Stimulated activated CD8-positive, alpha-beta memory T cell treated with anti-CD3 and anti-CD28 coated beads, Interleukin-12 subunit alpha, Interleukin-12 subunit beta, amount 100 ng/mL, for 4 hours (primary cell): ENCODE data around the gene HSPA8.
"Not testable (repeated sequence)": the region's sequence is repeated elsewhere in the genome, so short reads cannot be mapped to it uniquely, and the experiment has no call there.

Experiments
- DNase-seq: peaks from one replicate; pipeline ENCODE4 v3.0.0-alpha.2; 2020; ENCODE audit warnings: low read depth

Gene HSPA8

DNA sequence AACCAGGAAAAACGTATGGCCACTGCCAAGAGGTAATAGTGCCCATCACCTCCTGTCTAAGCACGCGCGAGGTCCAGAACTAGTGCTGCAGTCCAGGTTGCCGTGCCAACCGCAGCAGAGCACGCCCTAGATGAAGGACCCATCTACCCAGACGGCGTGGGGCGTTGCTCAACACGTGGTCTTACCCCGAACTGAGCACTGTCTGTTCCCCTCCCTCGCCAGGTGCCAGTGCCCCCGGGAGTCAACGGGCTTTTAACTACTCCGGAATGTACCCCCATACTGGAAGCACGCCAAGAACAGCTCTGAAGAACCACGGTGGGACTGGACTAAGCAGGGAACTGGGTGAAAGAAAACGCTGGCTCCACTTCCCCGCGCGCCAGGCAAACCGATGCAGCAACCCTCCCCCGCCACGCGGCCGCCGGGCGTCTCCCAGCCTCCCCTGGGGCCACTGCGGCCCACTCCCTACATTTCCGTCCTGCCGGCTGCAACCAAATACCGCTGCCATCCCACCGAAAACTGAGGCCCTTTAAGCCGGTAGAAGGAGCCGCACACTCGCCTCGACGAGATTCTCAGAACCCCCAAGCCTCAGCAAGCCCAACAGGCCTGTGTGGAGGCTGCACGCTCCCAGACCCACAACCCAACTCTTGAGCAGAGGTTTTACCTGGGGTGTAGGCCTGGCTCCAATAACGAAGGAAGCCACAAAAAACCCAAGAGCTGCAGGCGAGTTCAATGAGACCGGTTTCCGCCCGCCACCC lies at the start of gene HSPA8:
HSPA8 (minus strand) TSS at position 734 of the 755 bp plus-strand sequence. CDS start 812 bp downstream, outside the sequence.
- DNase-seq: peak; percentile 46

- no peak for DNase-seq
Observed at GRCh38 chr11:123111465-123111864, 49.5 kb upstream of the HSPA8 start.

DNA sequence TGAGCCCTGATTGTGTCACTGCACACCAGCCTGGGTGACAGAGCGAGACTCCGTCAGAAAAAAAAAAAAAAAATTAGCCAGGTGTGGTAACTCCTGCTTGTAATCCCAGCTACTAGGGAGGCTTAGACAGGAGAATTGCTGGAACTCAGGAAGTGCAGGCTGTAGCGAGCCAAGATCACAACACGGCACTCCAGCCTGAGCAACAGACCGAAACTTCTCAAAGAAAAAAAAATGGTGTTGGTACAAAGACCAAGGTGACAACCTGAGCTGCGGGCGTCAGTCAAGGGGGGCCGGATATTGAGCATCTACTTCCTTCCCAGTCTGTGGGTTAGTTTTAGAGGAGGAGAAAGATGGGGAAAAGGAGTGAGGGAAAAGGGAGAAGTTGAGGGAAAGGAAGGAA lies 48.5 kb upstream of the HSPA8 start:
- no peak for DNase-seq

- DNase-seq: no peak
Observed at GRCh38 chr11:123107945-123108495, 46.1 kb upstream of the HSPA8 start.

GRCh38 chr11:123104697-123105096 lies 42.8 kb upstream of the HSPA8 start:
- DNase-seq: no peak

GRCh38 chr11:123103326-123103980 lies 41.5 kb upstream of the HSPA8 start:
- DNase-seq: no peak

GRCh38 chr11:123100379-123101085 lies 38.6 kb upstream of the HSPA8 start:
- no peak for DNase-seq

GRCh38 chr11:123098990-123099389 lies 37.1 kb upstream of the HSPA8 start:
- no peak for DNase-seq

- DNase-seq: no peak
Observed at GRCh38 chr11:123093739-123094138, 31.8 kb upstream of the HSPA8 start.

DNA sequence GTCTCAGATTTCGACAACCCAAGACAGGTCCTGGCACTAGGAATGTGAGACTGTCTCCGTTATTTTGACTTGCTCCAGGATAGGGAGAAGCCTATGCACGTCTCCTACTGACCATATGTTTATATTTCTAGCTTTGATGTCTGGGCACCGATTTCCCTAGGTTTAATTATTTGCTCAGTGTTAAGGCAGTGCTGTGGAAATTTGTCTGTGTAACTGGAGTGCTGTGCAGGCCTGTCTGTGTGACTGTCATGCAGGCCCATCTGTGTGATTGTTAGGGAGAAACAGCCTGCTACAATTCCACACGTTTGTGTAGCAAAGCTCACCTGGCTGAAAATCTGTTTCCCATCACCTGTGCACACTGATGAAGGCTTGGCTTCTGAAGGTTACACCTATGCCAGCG lies 29.6 kb upstream of the HSPA8 start:
- no peak for DNase-seq

GRCh38 chr11:123090168-123090567 lies 28.2 kb upstream of the HSPA8 start:
- not testable (repeated sequence) for DNase-seq

GRCh38 chr11:123088896-123089295 lies 27.0 kb upstream of the HSPA8 start:
- not testable (repeated sequence) for DNase-seq

- DNase-seq: not testable (repeated sequence)
Observed at GRCh38 chr11:123087657-123088056, 25.7 kb upstream of the HSPA8 start.

DNA sequence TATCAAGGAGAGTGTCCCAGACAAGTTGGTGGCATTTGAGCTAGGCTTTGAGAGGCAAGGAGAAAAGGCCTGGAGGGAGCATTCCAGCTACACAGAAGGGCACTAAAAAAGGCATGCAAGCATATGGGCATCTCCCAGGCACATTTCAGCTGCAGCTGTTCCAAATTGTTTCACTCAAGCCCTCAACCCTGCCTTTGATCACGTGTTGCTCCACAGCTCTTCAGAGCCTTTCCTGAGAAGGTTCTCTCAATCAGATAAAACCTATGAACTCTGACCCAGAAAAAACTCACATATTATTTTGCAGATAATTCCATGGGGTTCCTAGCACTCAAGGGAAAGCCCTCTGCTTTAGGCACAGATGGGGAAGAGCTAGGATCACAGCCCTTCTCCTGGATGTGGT lies 24.4 kb upstream of the HSPA8 start:
- no peak for DNase-seq

DNA sequence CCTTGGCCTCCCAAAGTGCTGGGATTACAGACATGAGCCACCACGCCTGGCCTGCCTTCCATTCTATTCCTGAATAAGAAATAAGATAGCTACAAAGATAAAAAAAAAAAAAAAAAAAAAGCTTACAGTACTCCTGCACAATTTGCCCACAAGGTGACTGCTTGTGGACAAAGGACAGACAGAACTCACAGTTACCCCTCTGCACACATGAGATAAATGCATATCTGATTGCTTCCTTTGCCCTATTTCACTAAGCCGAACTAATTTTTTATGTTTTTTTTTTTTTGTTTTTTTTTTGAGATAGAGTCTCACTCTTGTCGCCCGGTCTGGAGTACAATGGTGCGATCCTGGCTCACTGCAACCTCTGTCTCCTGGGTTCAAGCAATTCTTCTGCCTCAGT lies 23.6 kb upstream of the HSPA8 start:
- no peak for DNase-seq

GRCh38 chr11:123084454-123084853 lies 22.5 kb upstream of the HSPA8 start:
- DNase-seq: no peak

DNA sequence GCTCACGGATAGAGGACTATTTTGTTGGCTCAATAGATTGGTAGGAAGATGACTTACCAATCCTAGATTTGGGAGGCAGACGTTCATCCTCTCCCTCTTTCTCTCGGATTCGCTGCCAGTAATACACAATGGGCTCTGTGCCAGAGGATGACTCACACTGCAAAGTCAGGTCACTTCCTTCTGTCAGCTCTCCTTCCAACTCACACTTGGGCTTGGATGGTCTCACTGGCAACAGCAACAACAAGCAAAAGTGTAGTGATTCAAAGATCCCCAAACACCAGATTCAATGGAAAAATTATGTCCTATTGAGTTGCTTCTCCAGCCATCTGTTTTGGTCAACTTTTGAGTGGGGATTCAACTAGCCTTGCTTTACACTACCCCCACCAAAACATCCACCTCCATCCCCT lies 21.7 kb upstream of the HSPA8 start:
- DNase-seq: no peak

DNA sequence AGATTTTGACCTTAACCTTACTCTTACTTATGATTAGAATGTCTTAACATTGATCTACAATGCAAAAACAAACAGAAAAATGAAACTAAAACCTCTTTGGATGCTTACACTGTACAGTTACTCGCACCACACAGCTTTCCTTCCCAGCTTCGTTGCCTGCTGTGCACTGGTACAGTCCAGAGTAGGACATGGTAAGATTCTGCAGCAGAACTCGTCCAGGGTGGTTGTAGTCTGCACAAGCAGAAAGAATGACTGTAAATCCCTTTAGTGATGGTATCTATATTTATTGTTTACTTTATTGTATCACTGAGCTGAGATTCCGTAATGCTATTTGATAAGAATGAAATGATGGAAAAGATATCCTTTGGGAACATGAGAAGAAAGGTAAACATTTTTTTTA lies 21.0 kb upstream of the HSPA8 start:
- DNase-seq: no peak

GRCh38 chr11:123080015-123080414 lies 18.1 kb upstream of the HSPA8 start:
- no peak for DNase-seq

DNA sequence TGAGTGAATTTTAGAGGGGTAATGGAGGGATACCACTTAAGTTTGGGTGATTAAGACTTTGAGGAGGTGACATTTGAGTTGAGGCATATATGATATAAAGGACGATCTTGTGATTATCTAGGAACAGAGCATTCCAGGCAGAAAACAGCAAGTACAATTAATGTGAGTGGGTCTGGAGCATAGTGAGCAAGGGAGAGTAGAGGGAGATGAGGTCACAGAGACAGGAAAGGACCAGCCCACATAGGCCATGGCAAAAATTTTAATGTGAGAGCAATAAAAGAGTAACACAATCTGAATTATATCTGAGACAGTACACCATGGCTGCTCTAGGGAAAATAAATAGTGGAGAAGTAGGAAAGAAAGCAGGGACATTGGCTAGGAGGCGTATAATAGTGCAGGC lies 14.5 kb upstream of the HSPA8 start:
- DNase-seq: no peak

- DNase-seq: no peak
Observed at GRCh38 chr11:123073343-123074057, 11.6 kb upstream of the HSPA8 start.

DNA sequence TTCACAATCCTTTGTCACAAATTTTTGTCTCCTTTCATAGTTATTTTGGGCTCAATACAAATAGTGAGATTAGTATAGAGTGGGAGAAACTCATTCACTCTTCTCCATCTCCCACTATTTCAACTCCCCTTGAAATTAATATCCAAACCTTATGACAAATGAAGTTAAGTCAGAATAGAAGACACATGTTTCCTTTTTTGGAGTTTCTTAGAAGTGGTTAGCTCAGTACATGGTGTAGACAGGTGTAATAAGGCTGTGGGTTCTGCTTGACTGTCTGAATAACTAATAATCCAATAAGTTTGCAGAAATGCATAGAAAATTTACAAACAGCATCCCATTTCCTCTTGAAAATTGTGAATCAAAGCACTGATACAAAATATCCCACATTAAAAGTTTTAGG lies 10.8 kb upstream of the HSPA8 start:
- DNase-seq: no peak
